ENCODE results near the gene EPHA3.

EPHA3 gene

DNA sequence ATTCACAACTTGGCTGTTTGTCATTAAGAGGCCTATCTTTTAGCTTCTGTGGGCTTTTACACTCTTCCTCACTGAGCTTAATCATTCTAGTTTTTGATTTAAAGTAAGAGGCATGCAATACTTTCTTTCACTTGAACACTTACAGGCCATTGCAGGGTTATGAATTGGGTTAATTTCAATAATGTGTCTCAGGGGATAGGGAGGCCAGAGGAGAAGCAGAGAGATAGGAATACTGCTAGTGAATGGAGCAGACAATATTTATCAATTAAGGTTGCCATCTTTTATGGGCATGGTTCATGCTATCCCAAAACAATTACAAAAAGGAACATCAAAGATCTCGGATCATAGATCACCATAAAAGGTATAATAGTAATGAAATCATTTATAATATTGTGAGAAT is 189.8 kb downstream of the EPHA3 start (continued):
- TF ChIP-seq, protein P1, sequence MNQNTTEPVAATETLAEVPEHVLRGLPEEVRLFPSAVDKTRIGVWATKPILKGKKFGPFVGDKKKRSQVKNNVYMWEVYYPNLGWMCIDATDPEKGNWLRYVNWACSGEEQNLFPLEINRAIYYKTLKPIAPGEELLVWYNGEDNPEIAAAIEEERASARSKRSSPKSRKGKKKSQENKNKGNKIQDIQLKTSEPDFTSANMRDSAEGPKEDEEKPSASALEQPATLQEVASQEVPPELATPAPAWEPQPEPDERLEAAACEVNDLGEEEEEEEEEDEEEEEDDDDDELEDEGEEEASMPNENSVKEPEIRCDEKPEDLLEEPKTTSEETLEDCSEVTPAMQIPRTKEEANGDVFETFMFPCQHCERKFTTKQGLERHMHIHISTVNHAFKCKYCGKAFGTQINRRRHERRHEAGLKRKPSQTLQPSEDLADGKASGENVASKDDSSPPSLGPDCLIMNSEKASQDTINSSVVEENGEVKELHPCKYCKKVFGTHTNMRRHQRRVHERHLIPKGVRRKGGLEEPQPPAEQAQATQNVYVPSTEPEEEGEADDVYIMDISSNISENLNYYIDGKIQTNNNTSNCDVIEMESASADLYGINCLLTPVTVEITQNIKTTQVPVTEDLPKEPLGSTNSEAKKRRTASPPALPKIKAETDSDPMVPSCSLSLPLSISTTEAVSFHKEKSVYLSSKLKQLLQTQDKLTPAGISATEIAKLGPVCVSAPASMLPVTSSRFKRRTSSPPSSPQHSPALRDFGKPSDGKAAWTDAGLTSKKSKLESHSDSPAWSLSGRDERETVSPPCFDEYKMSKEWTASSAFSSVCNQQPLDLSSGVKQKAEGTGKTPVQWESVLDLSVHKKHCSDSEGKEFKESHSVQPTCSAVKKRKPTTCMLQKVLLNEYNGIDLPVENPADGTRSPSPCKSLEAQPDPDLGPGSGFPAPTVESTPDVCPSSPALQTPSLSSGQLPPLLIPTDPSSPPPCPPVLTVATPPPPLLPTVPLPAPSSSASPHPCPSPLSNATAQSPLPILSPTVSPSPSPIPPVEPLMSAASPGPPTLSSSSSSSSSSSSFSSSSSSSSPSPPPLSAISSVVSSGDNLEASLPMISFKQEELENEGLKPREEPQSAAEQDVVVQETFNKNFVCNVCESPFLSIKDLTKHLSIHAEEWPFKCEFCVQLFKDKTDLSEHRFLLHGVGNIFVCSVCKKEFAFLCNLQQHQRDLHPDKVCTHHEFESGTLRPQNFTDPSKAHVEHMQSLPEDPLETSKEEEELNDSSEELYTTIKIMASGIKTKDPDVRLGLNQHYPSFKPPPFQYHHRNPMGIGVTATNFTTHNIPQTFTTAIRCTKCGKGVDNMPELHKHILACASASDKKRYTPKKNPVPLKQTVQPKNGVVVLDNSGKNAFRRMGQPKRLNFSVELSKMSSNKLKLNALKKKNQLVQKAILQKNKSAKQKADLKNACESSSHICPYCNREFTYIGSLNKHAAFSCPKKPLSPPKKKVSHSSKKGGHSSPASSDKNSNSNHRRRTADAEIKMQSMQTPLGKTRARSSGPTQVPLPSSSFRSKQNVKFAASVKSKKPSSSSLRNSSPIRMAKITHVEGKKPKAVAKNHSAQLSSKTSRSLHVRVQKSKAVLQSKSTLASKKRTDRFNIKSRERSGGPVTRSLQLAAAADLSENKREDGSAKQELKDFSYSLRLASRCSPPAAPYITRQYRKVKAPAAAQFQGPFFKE (tag by site-specific recombination; IDR thresholded peaks at IDR 0.05; ENCODE audit: borderline replicate concordance): no peak
- TF ChIP-seq ZNF221 (tag by site-specific recombination; IDR thresholded peaks at IDR 0.05; ENCODE audit: borderline replicate concordance): no peak
- no peak for TF ChIP-seq ZNF354C (tag by site-specific recombination; IDR thresholded peaks at IDR 0.05; ENCODE audit: borderline replicate concordance, low read depth)
- TF ChIP-seq, protein P2, sequence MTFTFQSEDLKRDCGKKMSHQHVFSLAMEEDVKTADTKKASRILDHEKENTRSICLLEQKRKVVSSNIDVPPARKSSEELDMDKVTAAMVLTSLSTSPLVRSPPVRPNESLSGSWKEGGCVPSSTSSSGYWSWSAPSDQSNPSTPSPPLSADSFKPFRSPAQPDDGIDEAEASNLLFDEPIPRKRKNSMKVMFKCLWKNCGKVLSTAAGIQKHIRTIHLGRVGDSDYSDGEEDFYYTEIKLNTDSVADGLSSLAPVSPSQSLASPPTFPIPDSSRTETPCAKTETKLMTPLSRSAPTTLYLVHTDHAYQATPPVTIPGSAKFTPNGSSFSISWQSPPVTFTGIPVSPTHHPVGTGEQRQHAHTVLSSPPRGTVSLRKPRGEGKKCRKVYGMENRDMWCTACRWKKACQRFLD (tag by site-specific recombination; IDR thresholded peaks at IDR 0.05): no peak
- no peak for TF ChIP-seq ZNF514 (tag by site-specific recombination; IDR thresholded peaks at IDR 0.05)
- TF ChIP-seq ZNF510 (tag by site-specific recombination; IDR thresholded peaks at IDR 0.05; ENCODE audit: insufficient replicate concordance): no peak
- TF ChIP-seq, protein P3, sequence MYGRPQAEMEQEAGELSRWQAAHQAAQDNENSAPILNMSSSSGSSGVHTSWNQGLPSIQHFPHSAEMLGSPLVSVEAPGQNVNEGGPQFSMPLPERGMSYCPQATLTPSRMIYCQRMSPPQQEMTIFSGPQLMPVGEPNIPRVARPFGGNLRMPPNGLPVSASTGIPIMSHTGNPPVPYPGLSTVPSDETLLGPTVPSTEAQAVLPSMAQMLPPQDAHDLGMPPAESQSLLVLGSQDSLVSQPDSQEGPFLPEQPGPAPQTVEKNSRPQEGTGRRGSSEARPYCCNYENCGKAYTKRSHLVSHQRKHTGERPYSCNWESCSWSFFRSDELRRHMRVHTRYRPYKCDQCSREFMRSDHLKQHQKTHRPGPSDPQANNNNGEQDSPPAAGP (tag by site-specific recombination; IDR thresholded peaks at IDR 0.05): no peak
- TF ChIP-seq ZNF473 (tag by site-specific recombination; IDR thresholded peaks at IDR 0.05): no peak
- TF ChIP-seq ZNF433 (tag by site-specific recombination; IDR thresholded peaks at IDR 0.05; ENCODE audit: low read depth): no peak
- no peak for TF ChIP-seq ZNF16 (tag by site-specific recombination; IDR thresholded peaks at IDR 0.05; ENCODE audit: low read depth)

DNA sequence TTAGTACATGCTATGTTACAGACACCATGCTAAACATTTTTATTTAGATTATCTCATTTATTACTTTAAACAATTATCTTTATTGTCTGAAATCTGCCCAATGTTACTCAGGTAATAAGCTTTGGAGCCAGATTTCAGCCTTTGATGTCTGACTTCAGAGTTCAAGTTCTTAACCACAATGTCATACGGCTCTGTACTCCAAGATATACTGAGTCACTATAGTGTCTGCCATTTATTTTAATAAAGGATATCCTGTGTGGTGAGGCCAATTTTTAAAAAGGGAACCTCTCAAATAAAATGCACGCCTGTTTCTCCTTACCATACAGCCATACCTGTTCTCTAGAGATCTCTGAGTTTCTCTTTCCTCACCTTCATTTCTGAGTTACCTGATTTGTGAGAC is 193.1 kb downstream of the EPHA3 start:
- no peak overlapping the region for H3K27ac ChIP-seq (ENCODE audit: extremely low read depth, low read depth, low read length)
- ChIA-PET CTCF (no interaction called here), POLR2A (no interaction called here)
- H3K9me3 ChIP-seq (ENCODE audit: control insufficient read depth, insufficient read depth, low read depth, low read length): no peaks in the 10 kb centered on the region
- TF ChIP-seq, protein P4, sequence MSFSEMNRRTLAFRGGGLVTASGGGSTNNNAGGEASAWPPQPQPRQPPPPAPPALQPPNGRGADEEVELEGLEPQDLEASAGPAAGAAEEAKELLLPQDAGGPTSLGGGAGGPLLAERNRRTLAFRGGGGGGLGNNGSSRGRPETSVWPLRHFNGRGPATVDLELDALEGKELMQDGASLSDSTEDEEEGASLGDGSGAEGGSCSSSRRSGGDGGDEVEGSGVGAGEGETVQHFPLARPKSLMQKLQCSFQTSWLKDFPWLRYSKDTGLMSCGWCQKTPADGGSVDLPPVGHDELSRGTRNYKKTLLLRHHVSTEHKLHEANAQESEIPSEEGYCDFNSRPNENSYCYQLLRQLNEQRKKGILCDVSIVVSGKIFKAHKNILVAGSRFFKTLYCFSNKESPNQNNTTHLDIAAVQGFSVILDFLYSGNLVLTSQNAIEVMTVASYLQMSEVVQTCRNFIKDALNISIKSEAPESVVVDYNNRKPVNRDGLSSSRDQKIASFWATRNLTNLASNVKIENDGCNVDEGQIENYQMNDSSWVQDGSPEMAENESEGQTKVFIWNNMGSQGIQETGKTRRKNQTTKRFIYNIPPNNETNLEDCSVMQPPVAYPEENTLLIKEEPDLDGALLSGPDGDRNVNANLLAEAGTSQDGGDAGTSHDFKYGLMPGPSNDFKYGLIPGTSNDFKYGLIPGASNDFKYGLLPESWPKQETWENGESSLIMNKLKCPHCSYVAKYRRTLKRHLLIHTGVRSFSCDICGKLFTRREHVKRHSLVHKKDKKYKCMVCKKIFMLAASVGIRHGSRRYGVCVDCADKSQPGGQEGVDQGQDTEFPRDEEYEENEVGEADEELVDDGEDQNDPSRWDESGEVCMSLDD (tag by site-specific recombination; IDR thresholded peaks at IDR 0.05): no peak
- TF ChIP-seq ZNF121 (tag by site-specific recombination; IDR thresholded peaks at IDR 0.05) (no peak), ZNF776 (tag by site-specific recombination; IDR thresholded peaks at IDR 0.05; ENCODE audit: borderline replicate concordance) (no peak), ZNF416 (tag by site-specific recombination; IDR thresholded peaks at IDR 0.05) (no peak), ZNF426 (tag by site-specific recombination; IDR thresholded peaks at IDR 0.05) (no peak), ZNF623 (tag by site-specific recombination; IDR thresholded peaks at IDR 0.05) (no peak), ZNF292 (tag by site-specific recombination; IDR thresholded peaks at IDR 0.05; ENCODE audit: borderline replicate concordance, low read depth) (no peak), ZNF768 (tag by site-specific recombination; IDR thresholded peaks at IDR 0.05) (no peak), ZNF157 (tag by site-specific recombination; IDR thresholded peaks at IDR 0.05) (no peak), ZNF404 (tag by site-specific recombination; IDR thresholded peaks at IDR 0.05) (no peak), ZBTB1 (tag by site-specific recombination; IDR thresholded peaks at IDR 0.05) (no peak)
- TF ChIP-seq, protein P5, sequence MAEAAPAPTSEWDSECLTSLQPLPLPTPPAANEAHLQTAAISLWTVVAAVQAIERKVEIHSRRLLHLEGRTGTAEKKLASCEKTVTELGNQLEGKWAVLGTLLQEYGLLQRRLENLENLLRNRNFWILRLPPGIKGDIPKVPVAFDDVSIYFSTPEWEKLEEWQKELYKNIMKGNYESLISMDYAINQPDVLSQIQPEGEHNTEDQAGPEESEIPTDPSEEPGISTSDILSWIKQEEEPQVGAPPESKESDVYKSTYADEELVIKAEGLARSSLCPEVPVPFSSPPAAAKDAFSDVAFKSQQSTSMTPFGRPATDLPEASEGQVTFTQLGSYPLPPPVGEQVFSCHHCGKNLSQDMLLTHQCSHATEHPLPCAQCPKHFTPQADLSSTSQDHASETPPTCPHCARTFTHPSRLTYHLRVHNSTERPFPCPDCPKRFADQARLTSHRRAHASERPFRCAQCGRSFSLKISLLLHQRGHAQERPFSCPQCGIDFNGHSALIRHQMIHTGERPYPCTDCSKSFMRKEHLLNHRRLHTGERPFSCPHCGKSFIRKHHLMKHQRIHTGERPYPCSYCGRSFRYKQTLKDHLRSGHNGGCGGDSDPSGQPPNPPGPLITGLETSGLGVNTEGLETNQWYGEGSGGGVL (tag by site-specific recombination; IDR thresholded peaks at IDR 0.05): no peak
- TF ChIP-seq, protein P6, sequence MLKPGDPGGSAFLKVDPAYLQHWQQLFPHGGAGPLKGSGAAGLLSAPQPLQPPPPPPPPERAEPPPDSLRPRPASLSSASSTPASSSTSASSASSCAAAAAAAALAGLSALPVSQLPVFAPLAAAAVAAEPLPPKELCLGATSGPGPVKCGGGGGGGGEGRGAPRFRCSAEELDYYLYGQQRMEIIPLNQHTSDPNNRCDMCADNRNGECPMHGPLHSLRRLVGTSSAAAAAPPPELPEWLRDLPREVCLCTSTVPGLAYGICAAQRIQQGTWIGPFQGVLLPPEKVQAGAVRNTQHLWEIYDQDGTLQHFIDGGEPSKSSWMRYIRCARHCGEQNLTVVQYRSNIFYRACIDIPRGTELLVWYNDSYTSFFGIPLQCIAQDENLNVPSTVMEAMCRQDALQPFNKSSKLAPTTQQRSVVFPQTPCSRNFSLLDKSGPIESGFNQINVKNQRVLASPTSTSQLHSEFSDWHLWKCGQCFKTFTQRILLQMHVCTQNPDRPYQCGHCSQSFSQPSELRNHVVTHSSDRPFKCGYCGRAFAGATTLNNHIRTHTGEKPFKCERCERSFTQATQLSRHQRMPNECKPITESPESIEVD (tag by site-specific recombination; IDR thresholded peaks at IDR 0.05): no peak
- no peaks in the 10 kb centered on the region for H3K36me3 ChIP-seq (ENCODE audit: control insufficient read depth in 2 of 2, insufficient read depth in 1 of 2, low read length in 2 of 2)
- H3K4me3 ChIP-seq (ENCODE audit: low read depth, low read length): no peak overlapping the region
- peaks cover 7% of the 10 kb centered on the region; the same call in 1 of the 2 replicates for H3K4me1 ChIP-seq (ENCODE audit: control insufficient read depth, insufficient read depth, low read length)
